ENCODE results near the gene WNT16. TPM values are rescaled to one million over a fixed set of nuclear protein-coding genes. Genes with fewer than 3 reads are reported as not detected.

Gene WNT16
- total RNA-seq, 1 experiment from 2014 or later: not detected

DNA sequence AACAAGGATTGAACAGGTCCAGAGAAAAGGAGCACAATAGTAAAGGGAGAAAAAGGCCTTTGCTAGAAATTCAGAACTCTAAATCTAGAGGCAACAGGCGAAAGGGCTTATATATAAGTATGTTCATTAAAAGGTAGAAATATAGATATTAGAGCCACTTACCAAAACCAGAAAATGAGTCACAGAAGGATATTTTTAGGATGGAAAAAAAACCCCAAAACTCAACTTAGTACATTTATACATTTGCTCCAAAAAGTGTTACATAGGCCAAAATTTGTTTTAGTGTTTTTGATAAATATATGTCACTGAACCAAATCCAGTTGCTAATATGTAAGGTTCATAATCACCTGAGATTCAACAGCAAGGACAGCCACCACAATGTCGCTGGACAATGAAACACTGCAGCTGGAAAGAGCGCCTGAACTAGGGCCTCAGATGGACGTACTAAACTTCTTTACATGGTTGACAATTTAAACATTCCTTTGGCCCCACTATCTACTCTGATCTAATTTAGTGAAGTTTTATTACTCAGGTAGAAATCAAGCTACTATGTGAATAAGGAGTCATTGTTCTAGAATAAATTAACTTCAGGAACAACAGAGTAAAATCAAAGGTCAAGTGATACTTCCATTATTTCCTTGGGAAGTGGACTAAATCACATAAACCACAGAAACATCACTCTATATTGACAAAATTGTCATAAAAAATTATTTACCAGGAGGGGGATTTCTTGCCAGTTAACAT is 56.4 kb downstream of the WNT16 start:
- H3K9me2 ChIP-seq (replicated peaks; ENCODE audit: insufficient read depth, low read length): no peaks in the 10 kb centered on the region
- no peak overlapping the region for H3K4me3 ChIP-seq (ENCODE audit: low read length)
- H3K36me3 ChIP-seq (ENCODE audit: insufficient read depth, low read length): 0 out of 2 replicates have a peak, but pooled peaks cover 4% of the 10 kb centered on the region
- no peak overlapping the region for H3K27ac ChIP-seq (ENCODE audit: low read length)
- DNase-seq: no peak
- H3K79me2 ChIP-seq (ENCODE audit: low read length): peaks cover 85% of the 10 kb centered on the region
- H3K4me1 ChIP-seq (ENCODE audit: low read length): peaks cover 45% of the 10 kb centered on the region
- no peaks in the 10 kb centered on the region for H3K27me3 ChIP-seq (ENCODE audit: low read length)
- H3K9me3 ChIP-seq (ENCODE audit: low read length): no peaks in the 10 kb centered on the region
- no peak overlapping the region for H2AFZ ChIP-seq (ENCODE audit: low read length)
- H4K20me1 ChIP-seq (ENCODE audit: insufficient read depth, low read depth, low read length): peaks cover 18% of the 10 kb centered on the region
- H3K4me2 ChIP-seq (ENCODE audit: low read depth, low read length, poor library complexity, severe bottlenecking): peak overlapping the region; percentile 47
- H3K9ac ChIP-seq (ENCODE audit: low read length): no peak overlapping the region

DNA sequence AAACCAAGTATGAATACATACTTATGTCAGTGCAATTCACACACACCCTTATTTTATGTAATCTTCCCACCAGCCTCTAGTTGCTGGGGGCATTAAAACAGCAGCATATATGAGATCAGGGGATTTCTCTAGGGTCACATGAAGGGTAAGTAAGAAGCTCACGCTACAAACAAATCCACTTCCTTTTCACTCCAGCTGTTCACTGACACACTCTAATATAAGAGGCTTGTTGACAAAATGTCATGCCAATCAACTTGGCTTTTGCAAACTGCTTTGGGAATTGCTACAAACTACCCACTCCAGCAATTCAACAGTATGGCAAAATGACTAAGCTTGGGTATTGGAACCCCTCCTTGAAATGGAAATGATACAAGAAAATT is 57.0 kb downstream of the WNT16 start:
- H3K9ac ChIP-seq (ENCODE audit: low read length): no peak overlapping the region
- H3K4me3 ChIP-seq (ENCODE audit: low read length): no peak overlapping the region
- H3K4me2 ChIP-seq (ENCODE audit: low read depth, low read length, poor library complexity, severe bottlenecking): peak overlapping the region; percentile 47
- no peaks in the 10 kb centered on the region for H3K9me2 ChIP-seq (replicated peaks; ENCODE audit: insufficient read depth, low read length)
- no peaks in the 10 kb centered on the region for H3K9me3 ChIP-seq (ENCODE audit: low read length)
- H4K20me1 ChIP-seq (ENCODE audit: insufficient read depth, low read depth, low read length): peaks cover 18% of the 10 kb centered on the region
- H3K27me3 ChIP-seq (ENCODE audit: low read length): no peaks in the 10 kb centered on the region
- no peak overlapping the region for H2AFZ ChIP-seq (ENCODE audit: low read length)
- H3K27ac ChIP-seq (ENCODE audit: low read length): no peak overlapping the region
- H3K4me1 ChIP-seq (ENCODE audit: low read length): peaks cover 48% of the 10 kb centered on the region
- 0 out of 2 replicates have a peak, but pooled peaks cover 4% of the 10 kb centered on the region for H3K36me3 ChIP-seq (ENCODE audit: insufficient read depth, low read length)
- DNase-seq: peak; percentile 49
- peaks cover 86% of the 10 kb centered on the region for H3K79me2 ChIP-seq (ENCODE audit: low read length)

DNA sequence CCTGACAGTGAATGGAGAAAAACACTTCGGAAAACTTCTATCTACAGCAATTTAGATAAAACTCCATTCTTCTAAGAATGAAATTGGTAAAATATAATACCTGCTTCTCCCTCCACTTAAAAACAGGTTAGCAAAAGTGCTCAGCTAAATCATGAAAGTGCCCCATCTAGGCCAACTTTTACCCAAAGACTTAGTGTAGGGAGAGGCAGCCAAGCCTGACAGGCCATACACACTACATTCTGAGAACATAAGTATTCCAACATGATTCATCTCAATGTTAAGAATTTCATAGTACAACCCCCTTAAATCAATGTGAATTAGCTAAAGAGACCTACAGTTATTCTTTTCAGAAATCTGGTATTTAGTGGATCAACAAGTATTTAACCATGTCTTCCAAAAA is 60.1 kb downstream of the WNT16 start:
- peaks cover 40% of the 10 kb centered on the region for H3K4me1 ChIP-seq (ENCODE audit: low read length)
- H3K79me2 ChIP-seq (ENCODE audit: low read length): peaks cover 82% of the 10 kb centered on the region
- H2AFZ ChIP-seq (ENCODE audit: low read length): no peak overlapping the region
- no peak overlapping the region for H3K9ac ChIP-seq (ENCODE audit: low read length)
- H3K27me3 ChIP-seq (ENCODE audit: low read length): no peaks in the 10 kb centered on the region
- H3K4me2 ChIP-seq (ENCODE audit: low read depth, low read length, poor library complexity, severe bottlenecking): no peak overlapping the region
- no peaks in the 10 kb centered on the region for H3K9me3 ChIP-seq (ENCODE audit: low read length)
- H4K20me1 ChIP-seq (ENCODE audit: insufficient read depth, low read depth, low read length): peaks cover 18% of the 10 kb centered on the region
- H3K36me3 ChIP-seq (ENCODE audit: insufficient read depth, low read length): no peaks in the 10 kb centered on the region
- no peak overlapping the region for H3K4me3 ChIP-seq (ENCODE audit: low read length)
- no peak overlapping the region for H3K27ac ChIP-seq (ENCODE audit: low read length)
- no peaks in the 10 kb centered on the region for H3K9me2 ChIP-seq (replicated peaks; ENCODE audit: insufficient read depth, low read length)
- DNase-seq: no peak

DNA sequence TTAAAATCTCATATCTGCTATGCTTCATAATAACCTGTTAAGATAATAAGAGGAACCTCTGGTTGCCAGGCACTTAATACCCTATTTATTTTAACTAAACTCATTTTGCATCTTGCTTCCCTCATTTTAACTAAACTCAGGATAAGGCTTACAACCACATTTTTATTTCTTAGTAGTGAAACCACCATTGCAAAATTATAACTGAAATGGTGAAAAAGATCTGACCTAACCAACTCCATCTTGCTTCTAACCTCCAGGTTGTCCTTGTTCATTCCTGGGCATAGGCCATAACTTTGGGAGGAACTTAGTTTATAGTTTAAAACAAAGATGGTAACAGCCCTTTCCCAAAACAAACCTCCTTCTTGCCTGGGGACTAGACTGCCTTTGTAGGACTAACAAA is 61.3 kb downstream of the WNT16 start:
- H3K79me2 ChIP-seq (ENCODE audit: low read length): peaks cover 77% of the 10 kb centered on the region
- no peak overlapping the region for H2AFZ ChIP-seq (ENCODE audit: low read length)
- H3K4me2 ChIP-seq (ENCODE audit: low read depth, low read length, poor library complexity, severe bottlenecking): no peak overlapping the region
- H3K4me3 ChIP-seq (ENCODE audit: low read length): no peak overlapping the region
- H4K20me1 ChIP-seq (ENCODE audit: insufficient read depth, low read depth, low read length): peaks cover 18% of the 10 kb centered on the region
- H3K9me3 ChIP-seq (ENCODE audit: low read length): no peaks in the 10 kb centered on the region
- no peak overlapping the region for H3K9ac ChIP-seq (ENCODE audit: low read length)
- no peaks in the 10 kb centered on the region for H3K27me3 ChIP-seq (ENCODE audit: low read length)
- no peaks in the 10 kb centered on the region for H3K9me2 ChIP-seq (replicated peaks; ENCODE audit: insufficient read depth, low read length)
- no peaks in the 10 kb centered on the region; the same call in 1 of the 2 replicates for H3K36me3 ChIP-seq (ENCODE audit: insufficient read depth, low read length)
- peaks cover 43% of the 10 kb centered on the region for H3K4me1 ChIP-seq (ENCODE audit: low read length)
- no peak for DNase-seq
- no peak overlapping the region for H3K27ac ChIP-seq (ENCODE audit: low read length)

DNA sequence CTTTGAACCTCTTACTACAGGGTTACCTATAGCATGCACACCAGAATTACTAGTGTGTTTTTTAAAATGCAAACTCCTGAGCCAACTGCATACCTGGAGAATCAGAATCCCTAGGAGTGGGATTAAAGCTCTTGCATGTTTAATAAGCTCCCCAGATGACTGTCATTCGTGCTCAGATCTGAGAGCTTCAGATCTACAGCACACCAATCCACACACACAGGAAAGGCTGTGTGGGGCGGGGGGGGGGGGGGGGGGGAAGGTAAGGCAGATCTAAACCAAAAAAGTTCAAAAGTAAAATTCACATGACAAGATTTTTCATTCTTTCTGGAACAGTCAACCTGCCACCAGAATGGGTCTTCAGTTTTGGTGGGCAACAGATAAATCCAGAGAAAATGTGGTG is 61.8 kb downstream of the WNT16 start:
- Histone ChIP-seq H3K9me2 (replicated peaks; ENCODE audit: insufficient read depth, low read length) (no peaks in the 10 kb centered on the region), H3K4me3 (ENCODE audit: low read length) (no peak overlapping the region), H3K4me1 (ENCODE audit: low read length) (peaks cover 38% of the 10 kb centered on the region), H3K4me2 (ENCODE audit: low read depth, low read length, poor library complexity, severe bottlenecking) (no peak overlapping the region), H4K20me1 (ENCODE audit: insufficient read depth, low read depth, low read length) (peaks cover 18% of the 10 kb centered on the region), H3K79me2 (ENCODE audit: low read length) (peaks cover 75% of the 10 kb centered on the region), H2AFZ (ENCODE audit: low read length) (no peak overlapping the region), H3K9me3 (ENCODE audit: low read length) (no peaks in the 10 kb centered on the region), H3K27me3 (ENCODE audit: low read length) (no peaks in the 10 kb centered on the region), H3K9ac (ENCODE audit: low read length) (no peak overlapping the region), H3K36me3 (ENCODE audit: insufficient read depth, low read length) (no peaks in the 10 kb centered on the region; the same call in 1 of the 2 replicates), H3K27ac (ENCODE audit: low read length) (no peak overlapping the region)
- no peak for DNase-seq

Other genes starting within 250 kb of the WNT16 start
- 16.8 and 26.1 TPM in 2 replicates for gene FAM3C, start 67.3 kb downstream of the WNT16 start, total RNA-seq (2014; rRNA removed; shearing (Covaris generic); ENCODE audit: low replicate concordance)